Measurements from ENCODE around the gene ATL2.

ATL2 gene

GRCh38 chr2:38256610-38257009 lies 120.5 kb downstream of the ATL2 start:
- H3K9ac ChIP-seq (ENCODE audit: low read depth, low read length), result no peak overlapping the region
- no peak for TF ChIP-seq CTCF (IDR thresholded peaks at IDR 0.05; ENCODE audit: borderline replicate concordance, extremely low read depth, low read length, poor library complexity, severe bottlenecking)
- no peak for TF ChIP-seq EZH2 (IDR thresholded peaks at IDR 0.05; ENCODE audit: borderline replicate concordance, low read depth, low read length, severe bottlenecking)
- H3K79me2 ChIP-seq (ENCODE audit: insufficient read depth, low read length), result no peaks in the 10 kb centered on the region
- no peaks in the 10 kb centered on the region for H3K4me1 ChIP-seq (ENCODE audit: insufficient read depth, low read length)
- no peak overlapping the region for H2AFZ ChIP-seq (ENCODE audit: low read depth, low read length)
- no peak overlapping the region for H3K4me2 ChIP-seq (ENCODE audit: insufficient read depth, low read length)
- no peaks in the 10 kb centered on the region for H3K36me3 ChIP-seq (ENCODE audit: insufficient read depth, low read length)
- H3K27me3 ChIP-seq (ENCODE audit: insufficient read depth, low read length, poor library complexity), result no peaks in the 10 kb centered on the region
- H3K4me3 ChIP-seq (ENCODE audit: low read depth in 1 of 2, low read length in 2 of 2), result no peak overlapping the region
- H3K9me3 ChIP-seq (ENCODE audit: insufficient read depth, low read length, severe bottlenecking), result no peaks in the 10 kb centered on the region
- ATAC-seq (ENCODE audit: insufficient read depth, low read depth) (no peak), DNase-seq (no peak)
- H4K20me1 ChIP-seq (ENCODE audit: insufficient read depth, low read length), result no peaks in the 10 kb centered on the region
- H3K27ac ChIP-seq (ENCODE audit: low read length), result no peak overlapping the region

- Histone ChIP-seq H3K4me2 (ENCODE audit: insufficient read depth, low read length) (no peak overlapping the region), H2AFZ (ENCODE audit: low read depth, low read length) (no peak overlapping the region), H3K79me2 (ENCODE audit: insufficient read depth, low read length) (no peaks in the 10 kb centered on the region), H3K27ac (ENCODE audit: low read length) (no peak overlapping the region), H3K4me3 (ENCODE audit: low read depth in 1 of 2, low read length in 2 of 2) (no peak overlapping the region), H3K9me3 (ENCODE audit: insufficient read depth, low read length, severe bottlenecking) (no peaks in the 10 kb centered on the region), H3K4me1 (ENCODE audit: insufficient read depth, low read length) (no peaks in the 10 kb centered on the region), H3K9ac (ENCODE audit: low read depth, low read length) (no peak overlapping the region), H3K27me3 (ENCODE audit: insufficient read depth, low read length, poor library complexity) (no peaks in the 10 kb centered on the region), H4K20me1 (ENCODE audit: insufficient read depth, low read length) (no peaks in the 10 kb centered on the region), H3K36me3 (ENCODE audit: insufficient read depth, low read length) (no peaks in the 10 kb centered on the region)
- ATAC-seq (ENCODE audit: insufficient read depth, low read depth) (no peak), DNase-seq (no peak)
- TF ChIP-seq EZH2 (IDR thresholded peaks at IDR 0.05; ENCODE audit: borderline replicate concordance, low read depth, low read length, severe bottlenecking), result no peak
- no peak for TF ChIP-seq CTCF (IDR thresholded peaks at IDR 0.05; ENCODE audit: borderline replicate concordance, extremely low read depth, low read length, poor library complexity, severe bottlenecking)
Observed at GRCh38 chr2:38255211-38255610, 121.9 kb downstream of the ATL2 start.

DNA sequence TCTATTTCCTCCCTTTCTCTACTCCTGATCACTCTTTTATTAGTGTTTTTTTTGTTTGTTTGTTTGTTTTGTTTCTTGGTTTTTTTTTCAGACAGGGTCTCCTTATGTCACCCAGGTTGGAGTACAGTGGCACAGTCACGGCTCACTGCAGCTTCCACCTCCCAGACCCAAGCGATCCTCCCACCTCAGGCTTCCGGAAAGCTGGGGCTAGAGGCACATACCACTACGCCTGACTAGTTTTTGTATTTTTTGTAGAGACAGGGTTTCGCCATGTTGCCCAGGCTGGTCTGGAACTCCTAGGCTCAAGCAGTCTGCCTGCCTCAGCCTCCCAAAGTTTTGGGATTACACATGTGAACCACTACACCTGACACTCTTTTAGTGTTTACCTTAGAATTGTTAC lies 122.3 kb downstream of the ATL2 start:
- Histone ChIP-seq H3K79me2 (ENCODE audit: insufficient read depth, low read length) (no peaks in the 10 kb centered on the region), H3K9ac (ENCODE audit: low read depth, low read length) (no peak overlapping the region), H2AFZ (ENCODE audit: low read depth, low read length) (no peak overlapping the region), H3K27ac (ENCODE audit: low read length) (no peak overlapping the region), H3K9me3 (ENCODE audit: insufficient read depth, low read length, severe bottlenecking) (no peaks in the 10 kb centered on the region), H3K36me3 (ENCODE audit: insufficient read depth, low read length) (no peaks in the 10 kb centered on the region), H3K4me2 (ENCODE audit: insufficient read depth, low read length) (no peak overlapping the region), H3K4me1 (ENCODE audit: insufficient read depth, low read length) (no peaks in the 10 kb centered on the region), H3K27me3 (ENCODE audit: insufficient read depth, low read length, poor library complexity) (no peaks in the 10 kb centered on the region), H4K20me1 (ENCODE audit: insufficient read depth, low read length) (no peaks in the 10 kb centered on the region), H3K4me3 (ENCODE audit: low read depth in 1 of 2, low read length in 2 of 2) (no peak overlapping the region)
- ATAC-seq (ENCODE audit: insufficient read depth, low read depth) (no peak), DNase-seq (no peak)
- TF ChIP-seq EZH2 (IDR thresholded peaks at IDR 0.05; ENCODE audit: borderline replicate concordance, low read depth, low read length, severe bottlenecking) (no peak), CTCF (IDR thresholded peaks at IDR 0.05; ENCODE audit: borderline replicate concordance, extremely low read depth, low read length, poor library complexity, severe bottlenecking) (no peak)

GRCh38 chr2:38251940-38252339 lies 125.1 kb downstream of the ATL2 start:
- H3K4me2 ChIP-seq (ENCODE audit: insufficient read depth, low read length), result no peak overlapping the region
- no peak overlapping the region for H3K9ac ChIP-seq (ENCODE audit: low read depth, low read length)
- H3K27me3 ChIP-seq (ENCODE audit: insufficient read depth, low read length, poor library complexity), result peaks cover 2% of the 10 kb centered on the region
- no peaks in the 10 kb centered on the region for H3K79me2 ChIP-seq (ENCODE audit: insufficient read depth, low read length)
- H2AFZ ChIP-seq (ENCODE audit: low read depth, low read length), result no peak overlapping the region
- no peak overlapping the region for H3K4me3 ChIP-seq (ENCODE audit: low read depth in 1 of 2, low read length in 2 of 2)
- H3K4me1 ChIP-seq (ENCODE audit: insufficient read depth, low read length), result no peaks in the 10 kb centered on the region
- no peak for ATAC-seq (ENCODE audit: insufficient read depth, low read depth)
- no peaks in the 10 kb centered on the region for H3K36me3 ChIP-seq (ENCODE audit: insufficient read depth, low read length)
- no peak overlapping the region for H3K27ac ChIP-seq (ENCODE audit: low read length)
- no peaks in the 10 kb centered on the region for H4K20me1 ChIP-seq (ENCODE audit: insufficient read depth, low read length)
- DNase-seq, result no peak
- H3K9me3 ChIP-seq (ENCODE audit: insufficient read depth, low read length, severe bottlenecking), result no peaks in the 10 kb centered on the region
- TF ChIP-seq CTCF (IDR thresholded peaks at IDR 0.05; ENCODE audit: borderline replicate concordance, extremely low read depth, low read length, poor library complexity, severe bottlenecking) (no peak), EZH2 (IDR thresholded peaks at IDR 0.05; ENCODE audit: borderline replicate concordance, low read depth, low read length, severe bottlenecking) (no peak)

Measured in DND-41 (cell line).